Tibial artery (tissue), 4 donors: ENCODE data around the gene COP1.

ENCODE experiments used
- DNase-seq, 2 donors: peaks; one replicate each; pipeline ENCODE4 v3.0.0-alpha.2; 2019
- H3K27ac ChIP-seq, 2 donors: fragments of 200-600 bp; sonication (generic) in 1 of 2; 1 replicate in 1 of 2; 2 replicates in 1 of 2; pipeline ENCODE4 v1.5.1; 2018 to 2019; ENCODE audit warnings: mild to moderate bottlenecking in 1 of 2
- H3K27me3 ChIP-seq, 2 donors: fragments of 200-600 bp; sonication (generic) in 1 of 2; one replicate each; pipeline versions ENCODE4 v1.5.1 to v1.6.0; 2016 to 2019
- H3K36me3 ChIP-seq, 3 donors: fragments of 200-600 bp; sonication (generic) in 2 of 3; one replicate each; pipeline ENCODE4 v1.5.1; 2016 to 2019; ENCODE audit warnings: mild to moderate bottlenecking in 2 of 3
- H3K4me1 ChIP-seq, 4 donors: fragments of 200-600 bp; sonication (generic) in 2 of 4; 1 replicate in 3 of 4; 2 replicates in 1 of 4; pipeline ENCODE4 v1.5.1; 2016 to 2019
- H3K4me3 ChIP-seq, 2 donors: fragments of 200-600 bp; sonication (generic) in 1 of 2; 1 replicate in 1 of 2; 2 replicates in 1 of 2; pipeline ENCODE4 v1.5.1; 2018 to 2019; ENCODE audit warnings: mild to moderate bottlenecking in 2 of 2
- H3K9me3 ChIP-seq, 3 donors: fragments of 200-600 bp; sonication (generic) in 1 of 3; one replicate each; pipeline ENCODE4 v1.5.1; 2016 to 2019
- intact Hi-C: fragments of 100-400 bp; cut with DNase I; formaldehyde crosslinking; loops from one replicate; pipeline ENCODE4 v1.15.0; 2023; ENCODE audit warnings: low total_unique reads
- TF ChIP-seq, protein P1 (sequence below), 2 experiments: fragments of 200-600 bp in 1 of 2; fragments of 450-650 bp in 1 of 2; IDR thresholded peaks; one replicate each; pipeline ENCODE4 v1.5.1; 2017 to 2019; ENCODE audit warnings: antibody characterized with exemption in 2 of 2, mild to moderate bottlenecking in 1 of 2, moderate library complexity in 1 of 2

Gene COP1

GRCh38 chr1:176217461-176218099 is 10.5 kb upstream of the COP1 start:
- TF ChIP-seq, protein P1, sequence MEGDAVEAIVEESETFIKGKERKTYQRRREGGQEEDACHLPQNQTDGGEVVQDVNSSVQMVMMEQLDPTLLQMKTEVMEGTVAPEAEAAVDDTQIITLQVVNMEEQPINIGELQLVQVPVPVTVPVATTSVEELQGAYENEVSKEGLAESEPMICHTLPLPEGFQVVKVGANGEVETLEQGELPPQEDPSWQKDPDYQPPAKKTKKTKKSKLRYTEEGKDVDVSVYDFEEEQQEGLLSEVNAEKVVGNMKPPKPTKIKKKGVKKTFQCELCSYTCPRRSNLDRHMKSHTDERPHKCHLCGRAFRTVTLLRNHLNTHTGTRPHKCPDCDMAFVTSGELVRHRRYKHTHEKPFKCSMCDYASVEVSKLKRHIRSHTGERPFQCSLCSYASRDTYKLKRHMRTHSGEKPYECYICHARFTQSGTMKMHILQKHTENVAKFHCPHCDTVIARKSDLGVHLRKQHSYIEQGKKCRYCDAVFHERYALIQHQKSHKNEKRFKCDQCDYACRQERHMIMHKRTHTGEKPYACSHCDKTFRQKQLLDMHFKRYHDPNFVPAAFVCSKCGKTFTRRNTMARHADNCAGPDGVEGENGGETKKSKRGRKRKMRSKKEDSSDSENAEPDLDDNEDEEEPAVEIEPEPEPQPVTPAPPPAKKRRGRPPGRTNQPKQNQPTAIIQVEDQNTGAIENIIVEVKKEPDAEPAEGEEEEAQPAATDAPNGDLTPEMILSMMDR (IDR thresholded peaks at IDR 0.05): no peak
- Histone ChIP-seq H3K9me3 (no peaks in the 10 kb centered on the region), H3K36me3 (no peaks in the 10 kb centered on the region), H3K27ac (no peak overlapping the region), H3K27me3 (no peaks in the 10 kb centered on the region), H3K4me3 (no peak overlapping the region), H3K4me1 (no peaks in the 10 kb centered on the region)
- intact Hi-C loops: no loop called here
- DNase-seq: no peak

DNA sequence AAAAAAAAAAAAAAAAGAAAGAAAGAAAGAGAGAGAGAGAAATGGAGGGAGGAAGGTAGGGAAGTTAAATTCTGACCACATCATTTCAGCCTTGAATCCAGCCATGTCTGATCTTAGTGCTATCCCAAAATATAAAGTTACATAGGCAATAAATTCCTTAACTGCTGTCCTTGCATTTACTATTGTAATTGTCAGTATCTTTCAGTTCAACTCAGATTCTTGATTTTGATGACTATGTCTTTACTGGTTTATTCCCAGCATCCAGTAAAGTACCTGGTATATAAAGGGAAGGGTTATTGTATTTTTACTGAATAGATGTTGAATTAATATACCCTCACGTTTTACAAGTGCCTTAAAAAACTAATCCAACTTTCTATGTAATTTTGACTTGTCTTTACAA is 8.9 kb upstream of the COP1 start:
- intact Hi-C loops: no loop called here
- Histone ChIP-seq H3K4me1 (no peaks in the 10 kb centered on the region), H3K9me3 (no peaks in the 10 kb centered on the region), H3K36me3 (no peaks in the 10 kb centered on the region), H3K27me3 (no peaks in the 10 kb centered on the region), H3K4me3 (no peak overlapping the region), H3K27ac (no peak overlapping the region)
- DNase-seq: no peak
- TF ChIP-seq, protein P1 (IDR thresholded peaks at IDR 0.05): no peak

GRCh38 chr1:176211396-176212165 is 4.5 kb upstream of the COP1 start:
- Histone ChIP-seq H3K9me3 (no peaks in the 10 kb centered on the region), H3K36me3 (no peaks in the 10 kb centered on the region), H3K4me3 (no peak overlapping the region), H3K27ac (no peak overlapping the region), H3K4me1 (peaks cover 0 to 7% (median 5%) of the 10 kb centered on the region in 4 donors), H3K27me3 (no peaks in the 10 kb centered on the region)
- no peak for DNase-seq
- TF ChIP-seq, protein P1 (IDR thresholded peaks at IDR 0.05): no peak
- intact Hi-C loops: no loop called here

GRCh38 chr1:176208034-176208433 is 948 bp upstream of the COP1 start:
- Histone ChIP-seq H3K27me3 (no peaks in the 10 kb centered on the region), H3K4me1 (peaks cover 0 to 34% (median 22%) of the 10 kb centered on the region in 4 donors), H3K9me3 (no peaks in the 10 kb centered on the region), H3K27ac (peak overlapping the region; percentile 93 to 97), H3K4me3 (peak overlapping the region; percentile 89 to 95), H3K36me3 (no peaks in the 10 kb centered on the region)
- DNase-seq: no peak
- TF ChIP-seq, protein P1 (IDR thresholded peaks at IDR 0.05): no peak
- intact Hi-C loops: no loop called here

DNA sequence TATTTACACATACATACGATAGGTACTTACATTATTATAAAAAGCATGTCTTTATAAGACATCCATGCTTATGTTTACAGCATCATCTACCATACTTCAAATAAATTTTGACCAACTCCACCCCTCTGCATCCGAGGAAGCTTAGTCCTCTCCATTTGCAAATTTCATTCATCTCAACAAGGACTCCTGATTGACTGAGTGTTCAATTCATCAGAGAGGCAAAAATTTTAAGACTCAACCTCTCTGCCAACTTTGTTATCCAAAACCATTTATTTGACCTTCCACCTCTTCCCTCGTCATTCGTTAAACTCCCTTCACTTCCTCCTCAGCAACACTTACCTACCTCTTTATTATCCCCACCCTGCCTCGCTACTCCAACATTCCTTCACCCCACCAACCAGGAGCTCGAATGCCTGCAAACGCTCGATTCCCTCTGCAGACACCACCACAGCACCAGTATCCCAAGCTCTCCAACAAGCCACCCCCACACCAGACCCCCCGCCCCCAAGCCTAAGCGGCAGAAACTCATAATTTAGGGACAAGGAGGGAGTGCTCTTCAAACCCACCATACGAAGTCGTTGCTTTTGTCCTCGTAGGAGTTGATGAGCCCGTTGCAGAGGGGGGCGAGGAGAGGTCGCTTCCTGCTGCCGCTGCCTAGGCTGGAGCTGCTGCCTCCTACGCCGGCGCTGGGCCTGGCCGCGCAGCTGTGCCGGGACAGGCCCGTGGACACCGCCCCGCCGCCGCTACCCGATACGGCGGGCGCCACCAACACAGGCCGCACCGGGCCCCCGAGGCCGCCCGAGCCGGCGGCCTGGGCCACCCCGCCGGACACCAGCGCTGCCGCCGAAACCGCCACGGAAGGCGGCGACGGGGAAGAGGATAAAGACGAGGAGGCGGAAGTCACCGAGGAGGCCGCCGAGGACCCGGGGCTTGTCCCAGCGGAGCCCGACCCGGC is 803 bp downstream of the COP1 start:
- Histone ChIP-seq H3K36me3 (no peaks in the 10 kb centered on the region), H3K4me1 (peaks cover 0 to 42% (median 22%) of the 10 kb centered on the region in 4 donors), H3K27me3 (no peaks in the 10 kb centered on the region), H3K27ac (peak overlapping the region; percentile 93 to 97), H3K9me3 (no peaks in the 10 kb centered on the region), H3K4me3 (peak overlapping the region; percentile 89 to 95)
- peak in 1 of 2 donors; percentile 67 for DNase-seq
- TF ChIP-seq, protein P1 (IDR thresholded peaks at IDR 0.05): no peak
- intact Hi-C loops: no loop called here
